Glutamatergic neuron (in vitro differentiated cells): Measurements from ENCODE around the gene CMKLR1. TPM values are rescaled to one million over a fixed set of nuclear protein-coding genes. Genes with fewer than 3 reads are reported as not detected.

Source experiments
- DNase-seq: peaks from one replicate; pipeline ENCODE4 v3.0.0; 2022
- H3K27ac Mint-ChIP-seq: one replicate; pipeline ENCODE4 v1.8.0; 2020; ENCODE audit warnings: mild to moderate bottlenecking, mixed read lengths, inconsistent platforms; ENCODE audit not compliant: unreplicated experiment
- H3K27me3 Mint-ChIP-seq: one replicate; pipeline ENCODE4 v1.8.0; 2020; ENCODE audit warnings: mild to moderate bottlenecking, moderate library complexity, mixed read lengths, inconsistent platforms; ENCODE audit not compliant: unreplicated experiment
- H3K36me3 Mint-ChIP-seq: one replicate; pipeline ENCODE4 v1.8.0; 2020; ENCODE audit warnings: mild to moderate bottlenecking, mixed read lengths, inconsistent platforms; ENCODE audit not compliant: unreplicated experiment
- H3K4me1 Mint-ChIP-seq: one replicate; pipeline ENCODE4 v1.8.0; 2020; ENCODE audit warnings: mild to moderate bottlenecking, low read depth, mixed read lengths, inconsistent platforms; ENCODE audit not compliant: unreplicated experiment
- H3K4me3 Mint-ChIP-seq: one replicate; pipeline ENCODE4 v1.8.0; 2020; ENCODE audit warnings: mild to moderate bottlenecking, mixed read lengths, inconsistent platforms; ENCODE audit not compliant: unreplicated experiment
- H3K9me3 Mint-ChIP-seq: one replicate; pipeline ENCODE4 v1.8.0; 2020; ENCODE audit warnings: mild to moderate bottlenecking, moderate library complexity, mixed read lengths, inconsistent platforms; ENCODE audit not compliant: unreplicated experiment
- CTCF ChIP-seq: fragments of 200-600 bp; sonication (generic); IDR thresholded peaks from one replicate; pipeline ENCODE4 v1.5.0; 2021; ENCODE audit not compliant: partially characterized antibody, unreplicated experiment
- total RNA-seq: library from RNA; stranded (reverse); fragmentation: NEBNext Ultra II Directional; extraction: Animal tissue kit (Norgen Biotek cat#: 25700); gene quantifications from one replicate; pipeline ENCODE4 v1.2.1, GENCODE V29; 2021; ENCODE audit not compliant: unreplicated experiment

The CMKLR1 gene
- total RNA-seq, 1 donor from 2014 or later = not detected

GRCh38 chr12:108297424-108297823, 41.7 kb downstream of the CMKLR1 start:
- Mint-ChIP-seq H3K9me3 (peaks cover 3% of the 10 kb centered on the region), H3K4me3 (no peak overlapping the region), H3K27ac (no peak overlapping the region), H3K36me3 (no peaks in the 10 kb centered on the region), H3K27me3 (peaks cover 6% of the 10 kb centered on the region), H3K4me1 (peaks cover 9% of the 10 kb centered on the region)
- no peak for TF ChIP-seq CTCF
- no peak for DNase-seq

GRCh38 chr12:108296945-108297344, 42.2 kb downstream of the CMKLR1 start:
- no peak for DNase-seq

DNA sequence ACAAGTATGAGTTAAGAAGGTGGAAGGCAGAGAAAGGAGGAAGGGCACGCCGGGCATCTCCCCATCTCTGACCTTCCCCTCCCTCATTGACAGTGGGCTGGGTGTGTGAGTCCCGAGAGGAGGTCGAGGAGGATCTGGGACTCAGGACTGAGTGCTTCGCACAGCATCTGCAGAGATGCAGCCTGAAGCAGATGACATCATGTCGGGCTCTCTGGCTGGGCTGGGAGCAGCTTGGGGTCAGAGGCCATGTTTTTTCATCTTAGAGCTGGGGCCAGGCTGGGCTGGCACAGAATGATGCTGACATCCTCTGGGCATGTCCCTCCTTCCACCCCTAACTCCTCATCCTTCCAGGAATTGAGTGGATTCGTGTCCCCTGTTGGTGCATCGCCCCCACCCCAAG, 43.5 kb downstream of the CMKLR1 start:
- peak overlapping the region; percentile 48 for H3K27ac Mint-ChIP-seq
- peaks cover 7% of the 10 kb centered on the region for H3K27me3 Mint-ChIP-seq
- peaks cover 9% of the 10 kb centered on the region for H3K4me1 Mint-ChIP-seq
- peak; percentile 64 for DNase-seq
- H3K4me3 Mint-ChIP-seq = no peak overlapping the region
- peaks cover 3% of the 10 kb centered on the region for H3K36me3 Mint-ChIP-seq
- TF ChIP-seq CTCF = no peak
- peaks cover 3% of the 10 kb centered on the region for H3K9me3 Mint-ChIP-seq

More at GRCh38 chr12:108296945-108297344, 42.2 kb downstream of the CMKLR1 start:
- no peak overlapping the region for H3K4me3 Mint-ChIP-seq
- H3K4me1 Mint-ChIP-seq = peaks cover 9% of the 10 kb centered on the region
- TF ChIP-seq CTCF = no peak
- H3K27ac Mint-ChIP-seq = no peak overlapping the region
- peaks cover 8% of the 10 kb centered on the region for H3K27me3 Mint-ChIP-seq
- H3K36me3 Mint-ChIP-seq = peaks cover under 1% of the 10 kb centered on the region
- H3K9me3 Mint-ChIP-seq = peaks cover 3% of the 10 kb centered on the region

- no peaks in the 10 kb centered on the region for H3K9me3 Mint-ChIP-seq
These were observed 49.6 kb downstream of the CMKLR1 start for GRCh38 chr12:108289350-108290161.

More at GRCh38 chr12:108289350-108290161, 49.6 kb downstream of the CMKLR1 start:
- Mint-ChIP-seq H3K4me1 (peaks cover 3% of the 10 kb centered on the region), H3K36me3 (peaks cover 3% of the 10 kb centered on the region), H3K27me3 (peaks cover 11% of the 10 kb centered on the region), H3K4me3 (no peak overlapping the region), H3K27ac (no peak overlapping the region)
- no peak for TF ChIP-seq CTCF
- DNase-seq = no peak
